HL-60 (cell line): ENCODE results near the gene DENND1B.

ENCODE experiments used
- DNase-seq, 2 experiments: peaks; one replicate each; pipeline ENCODE4 v3.0.0-alpha.2; 2010 to 2020; ENCODE audit warnings: low read depth in 1 of 2, low spot score in 1 of 2
- H3K27ac ChIP-seq: fragments of 250-450 bp; sonication (Bioruptor Pico); replicated peaks from 2 replicates; pipeline ENCODE4 v1.5.1; 2020; ENCODE audit warnings: mild to moderate bottlenecking, moderate library complexity
- H3K27me3 ChIP-seq: fragments of 250-450 bp; sonication (Bioruptor Pico); 2 replicates; pipeline ENCODE4 v1.5.1; 2021; ENCODE audit warnings: mild to moderate bottlenecking, moderate library complexity; ENCODE audit not compliant: insufficient read depth, poor library complexity, severe bottlenecking
- H3K4me3 ChIP-seq: replicated peaks from 2 replicates; pipeline ENCODE4 v1.5.1; 2011; ENCODE audit warnings: mild to moderate bottlenecking, control low read depth, low read length; ENCODE audit not compliant: insufficient read depth
- GABPA ChIP-seq: IDR thresholded peaks from 2 replicates; pipeline ENCODE4 v1.6.1; 2012; ENCODE audit warnings: low read depth
- POLR2AphosphoS5 ChIP-seq: IDR thresholded peaks from 2 replicates; pipeline ENCODE4 v1.6.1; 2012; ENCODE audit warnings: low read depth
- REST ChIP-seq: IDR thresholded peaks from 2 replicates; pipeline ENCODE4 v1.6.1; 2012; ENCODE audit warnings: low read depth; ENCODE audit not compliant: insufficient replicate concordance
- SPI1 ChIP-seq: IDR thresholded peaks from 2 replicates; pipeline ENCODE4 v1.6.1; 2012; ENCODE audit warnings: low read depth, mild to moderate bottlenecking, borderline replicate concordance
- TF ChIP-seq, protein P1 (sequence below): IDR thresholded peaks from one replicate; pipeline ENCODE4 v1.5.1; 2011; ENCODE audit warnings: low read length, control low read depth, inconsistent platforms; ENCODE audit not compliant: insufficient read depth

DENND1B gene

DNA sequence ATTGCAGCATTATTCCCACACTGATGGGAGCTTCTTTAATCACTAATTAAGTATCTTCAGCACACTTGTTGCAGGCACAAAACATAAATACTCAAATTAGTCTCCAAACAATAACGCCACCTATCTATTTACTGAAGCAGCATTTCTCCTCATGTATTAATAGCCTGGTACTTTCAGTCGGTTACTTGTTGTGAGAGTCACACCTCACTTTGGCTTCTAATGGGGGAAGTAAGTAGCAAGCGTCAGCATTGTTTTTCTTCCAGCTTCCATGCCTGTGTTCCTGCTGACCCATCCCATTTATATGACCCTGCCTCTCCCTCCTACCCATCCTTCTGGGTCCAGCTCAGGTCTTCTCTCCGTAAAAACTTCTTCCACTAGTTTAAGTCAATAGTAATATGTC, 31.9 kb upstream of the DENND1B start:
- H3K27me3 ChIP-seq = no peaks in the 10 kb centered on the region
- no peak overlapping the region for H3K4me3 ChIP-seq
- no peak for TF ChIP-seq SPI1
- DNase-seq = no peak
- H3K27ac ChIP-seq = no peak overlapping the region

DNA sequence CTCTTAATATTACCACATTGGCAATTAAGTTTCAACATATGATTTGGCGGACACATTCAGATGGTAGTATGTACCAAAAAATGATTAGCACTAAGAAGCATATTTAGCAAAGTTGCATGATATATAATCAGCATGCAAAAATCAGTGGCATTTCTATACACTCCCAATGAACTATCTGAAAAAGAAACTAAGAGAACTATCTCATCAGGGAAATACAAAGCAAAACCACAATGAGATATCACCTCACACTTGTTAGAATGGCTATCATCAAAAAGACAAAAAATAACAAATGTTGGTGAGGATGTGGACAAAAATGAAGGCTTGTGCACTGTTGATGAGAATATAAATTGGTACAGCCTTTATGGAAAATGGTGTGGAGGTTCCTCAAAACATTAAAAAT, 31.4 kb upstream of the DENND1B start:
- no peak overlapping the region for H3K27ac ChIP-seq
- H3K4me3 ChIP-seq = no peak overlapping the region
- no peak for DNase-seq
- TF ChIP-seq REST (no peak), POLR2AphosphoS5 (no peak), GABPA (no peak), SPI1 (no peak)
- TF ChIP-seq, protein P1, sequence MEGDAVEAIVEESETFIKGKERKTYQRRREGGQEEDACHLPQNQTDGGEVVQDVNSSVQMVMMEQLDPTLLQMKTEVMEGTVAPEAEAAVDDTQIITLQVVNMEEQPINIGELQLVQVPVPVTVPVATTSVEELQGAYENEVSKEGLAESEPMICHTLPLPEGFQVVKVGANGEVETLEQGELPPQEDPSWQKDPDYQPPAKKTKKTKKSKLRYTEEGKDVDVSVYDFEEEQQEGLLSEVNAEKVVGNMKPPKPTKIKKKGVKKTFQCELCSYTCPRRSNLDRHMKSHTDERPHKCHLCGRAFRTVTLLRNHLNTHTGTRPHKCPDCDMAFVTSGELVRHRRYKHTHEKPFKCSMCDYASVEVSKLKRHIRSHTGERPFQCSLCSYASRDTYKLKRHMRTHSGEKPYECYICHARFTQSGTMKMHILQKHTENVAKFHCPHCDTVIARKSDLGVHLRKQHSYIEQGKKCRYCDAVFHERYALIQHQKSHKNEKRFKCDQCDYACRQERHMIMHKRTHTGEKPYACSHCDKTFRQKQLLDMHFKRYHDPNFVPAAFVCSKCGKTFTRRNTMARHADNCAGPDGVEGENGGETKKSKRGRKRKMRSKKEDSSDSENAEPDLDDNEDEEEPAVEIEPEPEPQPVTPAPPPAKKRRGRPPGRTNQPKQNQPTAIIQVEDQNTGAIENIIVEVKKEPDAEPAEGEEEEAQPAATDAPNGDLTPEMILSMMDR = no peak
- H3K27me3 ChIP-seq = no peaks in the 10 kb centered on the region

- DNase-seq = no peak
- Histone ChIP-seq H3K4me3 (no peak overlapping the region), H3K27ac (no peak overlapping the region), H3K27me3 (no peaks in the 10 kb centered on the region)
- no peak for TF ChIP-seq GABPA
- no peak for TF ChIP-seq POLR2AphosphoS5
- TF ChIP-seq SPI1 = no peak
- TF ChIP-seq, protein P1 = no peak
- TF ChIP-seq REST = no peak
Observed at GRCh38 chr1:197801684-197802083, 26.4 kb upstream of the DENND1B start.

- DNase-seq = no peak
- TF ChIP-seq GABPA (no peak), POLR2AphosphoS5 (no peak), SPI1 (no peak), REST (no peak)
- TF ChIP-seq, protein P1 = no peak
- Histone ChIP-seq H3K27ac (no peak overlapping the region), H3K4me3 (no peak overlapping the region), H3K27me3 (no peaks in the 10 kb centered on the region)
Observed at GRCh38 chr1:197801111-197801482, 25.8 kb upstream of the DENND1B start.
